ENCODE measurements around the gene TSPYL1. TPM values are rescaled to one million over a fixed set of nuclear protein-coding genes. Genes with fewer than 3 reads are reported as not detected.

Gene TSPYL1
- total RNA-seq, 4 donors from 2014 or later = 38.2 to 68.8 (median 50.1) TPM

- TF ChIP-seq, protein P1, sequence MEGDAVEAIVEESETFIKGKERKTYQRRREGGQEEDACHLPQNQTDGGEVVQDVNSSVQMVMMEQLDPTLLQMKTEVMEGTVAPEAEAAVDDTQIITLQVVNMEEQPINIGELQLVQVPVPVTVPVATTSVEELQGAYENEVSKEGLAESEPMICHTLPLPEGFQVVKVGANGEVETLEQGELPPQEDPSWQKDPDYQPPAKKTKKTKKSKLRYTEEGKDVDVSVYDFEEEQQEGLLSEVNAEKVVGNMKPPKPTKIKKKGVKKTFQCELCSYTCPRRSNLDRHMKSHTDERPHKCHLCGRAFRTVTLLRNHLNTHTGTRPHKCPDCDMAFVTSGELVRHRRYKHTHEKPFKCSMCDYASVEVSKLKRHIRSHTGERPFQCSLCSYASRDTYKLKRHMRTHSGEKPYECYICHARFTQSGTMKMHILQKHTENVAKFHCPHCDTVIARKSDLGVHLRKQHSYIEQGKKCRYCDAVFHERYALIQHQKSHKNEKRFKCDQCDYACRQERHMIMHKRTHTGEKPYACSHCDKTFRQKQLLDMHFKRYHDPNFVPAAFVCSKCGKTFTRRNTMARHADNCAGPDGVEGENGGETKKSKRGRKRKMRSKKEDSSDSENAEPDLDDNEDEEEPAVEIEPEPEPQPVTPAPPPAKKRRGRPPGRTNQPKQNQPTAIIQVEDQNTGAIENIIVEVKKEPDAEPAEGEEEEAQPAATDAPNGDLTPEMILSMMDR (IDR thresholded peaks at IDR 0.05; ENCODE audit: low read depth) = no peak
Observed at GRCh38 chr6:116267836-116268588, 11.7 kb downstream of the TSPYL1 start.

GRCh38 chr6:116266803-116267202 is 12.9 kb downstream of the TSPYL1 start:
- TF ChIP-seq, protein P1 (IDR thresholded peaks at IDR 0.05; ENCODE audit: low read depth) = no peak

- TF ChIP-seq, protein P1 (IDR thresholded peaks at IDR 0.05; ENCODE audit: low read depth) = no peak
Observed at GRCh38 chr6:116265041-116265829, 14.5 kb downstream of the TSPYL1 start.

- TF ChIP-seq, protein P1 (IDR thresholded peaks at IDR 0.05; ENCODE audit: low read depth) = no peak
Observed at GRCh38 chr6:116263353-116263752, 16.4 kb downstream of the TSPYL1 start.

DNA sequence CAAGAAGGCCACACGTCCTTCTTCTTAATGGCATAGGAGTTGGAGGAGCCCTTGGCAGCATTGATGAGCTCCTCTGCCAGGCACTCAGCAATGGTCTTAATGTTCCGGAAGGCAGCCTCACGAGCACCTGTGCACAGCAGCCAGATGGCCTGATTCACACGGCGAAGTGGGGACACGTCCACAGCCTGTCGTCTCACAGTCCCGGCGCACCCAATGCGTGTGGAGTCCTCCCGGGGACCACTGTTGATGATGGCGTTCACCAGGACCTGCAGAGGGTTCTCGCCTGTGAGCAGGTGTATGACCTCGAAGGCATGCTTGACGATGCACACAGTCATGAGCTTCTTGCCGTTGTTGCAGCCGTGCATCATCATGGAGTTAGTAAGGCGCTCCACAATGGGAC is 21.2 kb downstream of the TSPYL1 start:
- TF ChIP-seq, protein P1 (IDR thresholded peaks at IDR 0.05; ENCODE audit: low read depth) = no peak

DNA sequence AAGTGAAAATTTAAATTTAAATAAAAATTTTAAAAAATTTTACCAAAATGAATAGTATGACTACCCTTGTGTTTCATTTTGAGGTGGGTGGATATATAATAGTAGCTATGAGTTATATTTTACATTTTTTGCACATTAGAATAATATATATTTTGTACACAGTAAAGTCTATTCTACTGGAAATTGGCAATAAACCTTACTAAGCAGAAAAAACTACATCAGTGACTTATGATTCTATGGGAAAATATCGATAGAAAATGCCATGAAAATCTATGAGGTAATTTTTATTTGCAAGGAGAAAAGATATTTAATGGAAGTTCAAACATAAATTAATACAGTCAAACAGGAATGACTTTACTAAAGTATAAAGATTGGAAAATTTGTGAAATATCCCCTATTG is 23.0 kb downstream of the TSPYL1 start:
- TF ChIP-seq, protein P1 (IDR thresholded peaks at IDR 0.05; ENCODE audit: low read depth) = no peak

DNA sequence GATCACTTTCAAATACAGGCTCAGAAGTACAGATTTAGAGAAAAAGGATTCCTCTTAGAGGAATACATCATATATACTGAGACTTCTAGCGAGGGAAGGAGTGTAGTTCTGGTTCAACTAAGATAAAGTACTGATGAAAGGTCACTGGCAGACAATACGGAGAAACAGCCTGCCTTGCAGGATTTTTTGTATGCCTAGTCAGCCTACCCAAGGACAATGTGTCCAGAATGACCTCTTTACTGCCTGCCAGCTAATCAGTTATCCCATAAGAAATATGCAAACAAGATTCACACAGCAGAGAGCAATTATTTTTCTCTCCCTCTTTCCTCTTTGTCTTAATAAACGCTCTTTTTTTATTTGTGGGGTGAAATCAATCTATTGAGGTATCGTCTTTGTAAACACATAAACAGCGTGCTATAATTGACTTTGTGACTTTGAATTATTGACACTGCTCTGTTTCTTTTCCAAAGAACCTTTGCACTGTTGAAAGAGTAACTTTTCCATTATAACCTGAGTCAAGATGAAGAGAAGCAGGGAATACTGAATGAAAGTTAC is 24.4 kb downstream of the TSPYL1 start:
- TF ChIP-seq, protein P1 (IDR thresholded peaks at IDR 0.05; ENCODE audit: low read depth) = no peak
